GM19463 (cell line): Measurements from ENCODE around the gene RDX.

Experiments
- ATAC-seq: cut with Tn5 transposase; IDR thresholded peaks from one replicate; pipeline ENCODE4 v1.9.1; 2021; ENCODE audit warnings: mild to moderate bottlenecking, moderate library complexity; ENCODE audit not compliant: unreplicated experiment

RDX gene

DNA sequence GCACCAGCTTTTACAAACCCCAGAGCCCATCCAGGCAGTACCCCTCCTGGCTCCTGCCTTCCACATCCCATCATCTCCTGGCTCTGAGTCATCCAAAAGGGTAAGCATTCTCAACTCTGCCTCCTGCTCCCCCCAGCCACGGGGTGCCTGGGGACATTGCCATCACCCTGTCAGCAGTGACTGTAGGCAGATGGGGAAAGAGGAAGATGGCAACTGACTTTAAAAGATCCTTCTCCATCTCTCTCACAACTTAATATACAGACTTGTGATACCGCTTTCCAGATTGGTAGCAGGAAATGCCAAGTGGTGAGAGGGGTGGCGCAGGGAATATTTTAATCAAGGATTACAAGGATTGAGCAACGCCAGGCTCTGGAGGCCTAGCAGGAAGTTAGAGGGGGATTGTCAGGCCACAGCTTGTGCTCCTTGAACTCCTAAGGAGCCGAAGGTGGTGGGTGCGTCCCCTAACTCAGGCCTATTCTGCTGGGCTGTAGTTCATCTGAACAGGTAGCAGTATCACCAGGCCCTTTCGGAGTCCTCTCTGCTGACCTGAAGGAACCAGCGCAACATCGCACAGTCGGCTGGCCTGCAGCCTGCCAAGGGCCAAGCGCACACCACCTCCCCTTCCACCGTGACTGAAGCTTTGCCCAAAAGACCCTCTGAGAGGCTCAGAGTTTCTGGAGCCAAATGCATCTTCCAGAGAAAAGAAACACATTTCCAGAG, 119.9 kb downstream of the RDX start:
- ATAC-seq = no peak

DNA sequence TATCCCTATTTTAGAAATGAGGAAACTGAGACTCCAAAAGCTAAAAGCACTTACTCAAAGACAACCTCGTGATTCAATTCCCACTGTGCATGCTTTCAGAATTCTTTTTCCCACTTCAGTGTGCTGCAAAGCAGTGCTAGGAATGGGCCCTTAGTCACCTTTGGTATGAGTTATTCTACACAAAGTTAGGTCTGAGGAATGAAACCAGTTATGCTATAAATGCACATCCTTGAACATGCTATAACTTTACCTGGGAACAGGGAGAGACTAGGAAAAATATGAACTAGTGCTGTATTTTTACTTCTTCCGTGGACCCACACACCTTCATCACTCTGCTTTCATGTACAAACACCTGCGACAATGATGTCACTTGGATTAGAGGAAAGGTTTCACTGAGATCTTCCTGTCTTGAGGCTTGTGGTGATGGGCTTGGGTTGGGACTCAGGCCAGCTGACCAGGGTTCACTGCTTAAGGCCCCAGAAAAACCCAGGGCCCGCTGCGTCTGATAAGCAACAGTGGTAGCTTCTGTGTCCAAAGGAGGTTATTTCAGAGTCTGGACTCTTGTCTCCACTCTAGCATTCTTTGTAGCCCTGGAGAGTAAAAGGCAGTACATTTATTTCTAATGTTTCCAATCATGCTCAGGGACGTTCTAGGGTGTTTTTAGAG, 121.6 kb downstream of the RDX start:
- ATAC-seq = peak; percentile 12

DNA sequence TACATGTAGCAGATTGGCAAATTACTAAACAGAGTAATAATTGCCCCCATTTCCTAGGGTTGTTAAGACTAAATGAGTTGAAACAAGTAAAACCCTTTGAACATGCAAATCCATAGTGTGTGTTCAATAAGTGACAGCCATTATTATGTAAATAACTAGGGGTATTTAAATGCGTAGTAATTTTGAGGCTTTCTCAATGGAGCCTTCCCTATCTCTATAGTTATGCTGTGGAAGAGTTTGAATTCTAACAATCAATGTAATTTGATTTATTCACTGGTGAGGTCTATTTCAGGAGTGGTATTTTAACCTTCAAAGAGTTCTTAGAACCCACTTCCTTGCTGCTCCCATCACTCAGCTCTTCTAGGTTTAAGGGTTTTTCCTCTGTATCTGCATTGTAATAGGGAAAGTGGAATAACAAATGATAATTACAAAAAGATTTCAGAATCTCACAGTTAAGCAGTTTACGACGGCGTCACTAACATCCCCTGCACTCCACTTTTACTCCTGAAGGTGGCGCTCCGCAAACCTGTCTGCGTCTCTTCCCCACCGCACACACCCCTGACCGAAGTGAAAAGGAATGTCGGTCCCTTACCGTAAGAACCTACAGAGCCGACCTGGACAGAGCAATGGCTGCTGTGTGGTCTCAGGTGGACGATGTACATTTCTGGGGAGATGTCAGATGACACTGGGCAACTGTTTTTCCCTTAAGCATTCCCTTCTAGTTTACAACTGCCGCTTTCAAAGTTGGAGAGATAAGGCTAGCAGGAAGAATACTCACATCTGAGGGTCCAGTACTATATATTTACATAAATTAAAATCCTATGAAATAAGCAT, 122.4 kb downstream of the RDX start:
- peak; percentile 57 for ATAC-seq

DNA sequence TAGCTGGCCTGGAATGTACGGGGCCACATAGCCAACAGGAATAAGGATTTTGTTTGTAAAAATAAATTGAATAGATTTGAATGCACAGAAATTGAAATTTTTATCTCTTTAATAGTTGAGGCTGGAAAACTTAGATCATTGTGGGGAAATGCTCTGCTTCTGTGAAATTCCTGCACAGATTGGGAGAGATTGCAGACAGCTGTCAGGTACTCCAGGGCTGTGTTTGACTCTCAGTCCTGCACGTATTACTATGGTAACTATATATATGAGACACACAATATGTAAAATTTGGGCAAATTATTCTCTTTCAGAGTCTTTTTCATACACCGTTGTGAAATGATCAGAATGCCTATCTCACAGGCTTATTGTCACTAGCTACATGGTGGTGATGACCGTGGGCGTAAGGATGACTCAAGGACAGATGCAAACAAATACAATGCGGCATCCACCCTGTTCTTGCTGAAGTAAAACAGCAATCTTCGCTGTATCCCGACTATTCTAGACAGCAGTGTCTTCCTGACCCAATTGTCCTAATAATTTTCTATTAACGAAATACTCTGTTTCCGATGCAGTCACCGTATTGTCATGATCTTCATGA, 123.8 kb downstream of the RDX start:
- no peak for ATAC-seq

DNA sequence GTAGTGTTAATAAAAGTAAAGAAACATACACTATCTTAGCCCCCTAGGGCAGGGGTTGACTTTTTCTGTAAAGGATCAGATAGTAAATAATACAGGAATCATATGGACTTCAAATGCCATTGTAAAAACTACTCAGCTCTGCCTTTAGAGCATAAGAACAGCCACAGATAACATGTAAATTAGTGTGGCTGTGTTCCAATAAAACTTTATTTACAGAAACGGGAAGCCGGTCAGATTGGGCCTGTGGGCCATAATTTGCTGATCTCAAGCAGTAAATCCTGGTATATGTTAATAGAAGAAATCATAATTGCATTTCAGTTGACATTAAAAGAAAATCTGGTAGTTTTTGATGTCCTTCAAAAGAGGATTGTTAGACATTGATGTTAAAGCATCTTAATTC, 126.7 kb downstream of the RDX start:
- no peak for ATAC-seq

DNA sequence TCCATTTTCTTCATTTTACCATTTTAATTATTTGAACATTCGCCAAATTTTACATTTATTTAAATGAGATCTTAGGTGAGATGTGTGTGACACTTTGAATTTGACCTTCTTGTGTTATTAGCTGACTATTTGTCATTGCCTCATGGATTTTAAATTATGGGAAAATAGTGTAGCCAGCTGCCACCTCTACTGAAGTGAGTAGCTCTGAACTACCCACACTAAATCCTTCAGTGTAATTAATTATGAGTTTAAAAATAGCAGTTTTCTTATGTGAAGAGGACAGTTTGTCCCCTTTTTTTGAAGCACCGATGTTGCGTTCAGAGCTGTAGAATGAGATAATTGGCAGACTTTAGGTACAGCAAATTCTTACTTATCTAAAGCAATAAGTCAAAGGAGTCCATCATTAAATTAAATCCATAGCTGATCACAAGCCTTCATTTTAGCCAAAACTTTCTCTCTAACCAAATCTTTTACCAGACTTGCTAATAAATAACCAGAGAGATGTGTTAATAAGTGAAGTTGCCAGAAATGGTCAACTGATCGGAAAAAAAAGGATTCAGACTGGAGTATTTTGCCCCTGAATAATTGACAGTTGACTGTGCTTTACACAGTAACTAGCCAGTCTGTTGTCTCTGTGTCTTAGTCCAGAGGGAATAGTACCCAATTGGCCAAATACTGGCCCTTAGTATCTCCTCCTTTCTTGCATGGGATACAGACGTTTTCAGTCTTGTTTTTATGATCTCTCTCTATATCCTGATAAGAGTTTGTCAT, 128.2 kb downstream of the RDX start:
- no peak for ATAC-seq

DNA sequence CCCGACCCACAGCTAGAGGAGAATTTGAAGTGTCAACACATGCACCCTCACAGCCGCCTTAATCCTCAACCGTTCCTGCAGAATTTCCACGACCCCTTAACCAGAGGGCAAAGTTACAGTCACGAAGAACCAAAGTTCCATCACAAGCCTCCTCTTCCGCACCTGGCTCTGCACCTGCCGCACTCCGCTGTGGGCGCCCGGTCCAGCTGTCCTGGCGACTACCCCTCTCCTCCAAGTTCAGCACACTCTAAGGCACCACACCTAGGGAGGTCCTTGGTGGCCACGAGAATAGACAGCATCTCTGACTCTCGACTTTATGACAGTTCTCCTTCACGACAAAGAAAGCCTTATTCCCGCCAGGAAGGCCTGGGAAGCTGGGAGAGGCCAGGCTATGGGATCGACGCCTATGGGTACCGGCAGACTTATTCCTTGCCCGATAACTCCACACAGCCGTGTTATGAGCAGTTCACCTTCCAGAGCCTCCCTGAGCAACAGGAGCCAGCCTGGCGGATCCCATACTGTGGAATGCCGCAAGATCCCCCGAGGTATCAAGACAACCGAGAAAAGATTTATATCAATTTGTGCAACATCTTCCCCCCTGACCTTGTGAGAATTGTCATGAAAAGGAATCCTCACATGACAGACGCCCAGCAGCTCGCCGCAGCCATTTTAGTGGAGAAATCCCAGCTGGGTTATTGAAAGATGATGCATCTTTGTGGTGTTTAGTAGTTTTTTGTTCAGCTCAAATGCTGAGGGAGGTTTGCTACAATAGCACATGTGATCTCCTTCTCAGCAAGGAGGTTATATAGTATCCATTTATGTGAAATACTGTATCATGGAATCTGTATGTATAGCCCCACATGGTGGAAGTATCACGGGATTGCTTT, 131.1 kb downstream of the RDX start:
- ATAC-seq = no peak

DNA sequence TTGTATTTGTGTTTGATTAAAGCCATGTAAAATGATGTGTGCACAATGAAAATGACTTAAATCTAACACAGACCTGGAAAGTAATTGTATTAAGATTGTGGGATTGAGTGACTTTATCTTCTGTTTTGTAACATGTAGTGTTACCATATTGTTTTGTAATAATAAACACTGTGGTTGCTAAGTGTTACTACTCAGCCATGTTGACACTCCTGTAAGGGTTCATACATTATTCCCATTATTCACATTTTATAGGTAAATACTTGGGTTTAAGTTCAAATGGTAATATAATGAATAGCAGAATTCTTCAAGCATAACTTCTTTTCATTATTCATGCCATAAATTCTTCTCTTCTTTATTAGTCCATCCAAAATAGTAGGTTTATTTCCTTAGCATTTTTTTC, 134.2 kb downstream of the RDX start:
- ATAC-seq = no peak

DNA sequence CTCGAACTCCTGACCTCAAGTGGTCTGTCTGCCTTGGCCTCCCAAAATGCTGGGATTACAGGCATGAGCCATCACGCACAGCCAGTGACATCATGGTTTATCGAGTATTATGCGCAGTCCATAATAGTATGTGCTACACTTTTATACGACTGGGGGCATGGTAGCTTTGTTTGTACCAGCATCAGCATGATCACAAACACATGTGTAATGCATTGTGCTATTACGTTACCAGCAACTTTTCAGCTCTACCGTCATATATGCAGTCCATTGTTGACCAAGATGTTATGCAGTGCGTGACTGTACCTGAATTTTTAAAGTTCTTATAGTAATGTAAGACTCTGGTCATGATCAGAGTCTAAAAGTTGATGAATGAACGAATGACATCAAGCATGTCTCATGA, 135.4 kb downstream of the RDX start:
- ATAC-seq = no peak

DNA sequence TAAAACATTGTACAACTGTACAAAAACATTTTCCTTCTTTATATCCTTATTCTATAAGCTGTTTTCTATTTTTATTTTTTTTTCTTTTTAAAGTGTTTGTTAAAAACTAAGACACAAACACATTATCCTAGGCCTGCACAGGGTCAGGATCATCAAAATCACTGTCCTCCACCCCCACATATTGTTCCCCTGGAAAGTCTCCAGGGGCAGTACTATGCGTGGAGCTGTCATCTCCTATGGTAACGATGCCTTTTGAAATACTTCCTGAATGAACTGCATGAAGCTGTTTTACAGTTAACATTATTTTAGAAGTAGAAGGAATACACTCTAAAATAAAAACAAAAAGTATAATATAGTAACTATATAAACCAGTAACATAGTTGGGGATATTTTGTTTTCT, 136.0 kb downstream of the RDX start:
- ATAC-seq = no peak

DNA sequence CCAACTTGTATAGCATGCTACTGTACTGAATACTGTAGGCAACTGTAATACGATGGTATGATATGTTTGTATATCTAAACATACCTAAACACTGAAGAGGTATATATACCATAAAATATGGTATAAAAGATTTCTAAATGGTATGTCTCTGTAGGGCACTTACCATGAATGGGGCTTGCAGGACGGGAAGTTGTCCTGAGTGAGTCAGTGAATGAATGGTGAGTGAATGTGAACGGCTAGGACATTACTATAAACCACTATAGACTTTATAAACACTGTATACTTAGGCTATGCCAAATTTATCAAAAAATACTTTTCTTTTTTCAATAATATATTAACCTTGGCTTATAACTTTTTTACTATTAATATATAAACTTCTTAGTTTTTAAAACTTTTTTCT, 136.4 kb downstream of the RDX start:
- no peak for ATAC-seq

DNA sequence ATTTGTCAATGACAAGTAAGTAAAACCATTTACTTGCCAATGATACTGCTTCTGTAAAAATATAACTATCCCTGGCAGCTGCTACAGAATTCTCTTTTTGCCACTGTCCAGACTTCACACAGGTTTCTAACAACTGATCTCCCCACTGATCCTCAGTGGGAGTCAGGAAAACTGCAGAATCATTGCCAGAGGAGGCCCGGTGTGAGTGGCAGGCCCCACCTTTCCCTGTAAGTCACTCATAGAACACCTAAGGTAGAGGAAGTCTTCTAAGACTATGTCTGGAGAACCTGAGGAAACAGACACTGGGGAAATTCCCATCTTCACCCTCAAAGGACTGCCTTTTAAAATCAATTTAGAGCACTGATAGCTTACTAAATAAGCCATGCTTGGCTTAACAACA, 136.9 kb downstream of the RDX start:
- ATAC-seq = no peak

DNA sequence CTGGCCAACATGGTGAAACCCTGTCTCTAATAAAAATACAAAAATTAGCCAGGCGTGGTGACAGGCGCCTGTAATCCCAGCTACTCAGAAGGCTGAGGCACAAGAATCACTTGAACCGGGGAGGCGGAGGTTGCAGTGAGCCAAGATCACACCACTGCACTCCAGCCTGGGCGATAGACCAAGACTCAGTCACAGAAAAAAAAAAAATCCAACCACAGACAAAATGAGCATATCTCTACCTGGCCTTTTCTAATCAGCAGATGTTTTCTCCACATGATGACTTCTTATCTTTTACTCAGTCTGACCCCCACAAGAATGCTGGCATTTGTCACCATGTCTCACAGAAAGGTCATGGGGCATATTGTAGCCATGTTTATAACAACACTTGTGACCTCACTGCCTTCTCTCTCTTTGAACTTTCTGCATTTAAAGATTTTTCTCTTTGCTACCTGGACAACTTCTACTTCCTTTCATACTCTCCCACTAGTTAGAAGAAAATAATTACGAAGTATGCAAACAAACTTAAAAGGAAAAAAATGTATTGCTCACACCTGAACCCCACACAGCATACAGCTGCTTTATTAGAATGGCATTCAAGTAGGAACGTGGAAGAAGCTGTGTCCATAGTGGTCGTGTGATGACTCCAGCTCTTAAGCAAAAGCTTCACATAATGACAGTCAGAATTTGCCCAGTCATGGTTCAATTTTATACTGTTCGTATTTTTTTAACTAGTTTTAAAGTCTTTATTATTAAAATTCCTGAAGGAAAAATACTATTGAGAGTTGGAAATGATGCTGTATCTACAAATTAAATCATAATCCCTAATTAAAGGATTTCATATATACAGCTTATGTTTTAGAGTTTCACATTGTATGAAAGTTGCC, 137.9 kb downstream of the RDX start:
- ATAC-seq = no peak

DNA sequence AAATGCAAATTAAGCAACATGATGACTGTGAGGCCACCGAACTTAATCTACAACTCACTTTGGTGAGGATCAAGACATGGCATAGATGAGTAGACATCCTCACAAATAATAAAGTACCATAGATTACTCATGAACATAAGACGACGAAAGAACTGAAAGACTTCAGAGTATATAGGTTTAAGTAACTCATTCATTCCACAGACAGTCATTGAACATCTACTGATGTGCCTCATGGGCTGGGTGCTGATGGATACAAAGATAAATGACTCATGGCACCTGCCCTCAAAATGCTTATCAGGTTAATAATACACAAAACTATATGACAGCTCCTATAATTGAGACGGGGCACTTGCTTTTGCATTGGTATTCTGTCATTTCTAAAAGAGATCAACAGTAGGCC, 139.9 kb downstream of the RDX start:
- no peak for ATAC-seq

DNA sequence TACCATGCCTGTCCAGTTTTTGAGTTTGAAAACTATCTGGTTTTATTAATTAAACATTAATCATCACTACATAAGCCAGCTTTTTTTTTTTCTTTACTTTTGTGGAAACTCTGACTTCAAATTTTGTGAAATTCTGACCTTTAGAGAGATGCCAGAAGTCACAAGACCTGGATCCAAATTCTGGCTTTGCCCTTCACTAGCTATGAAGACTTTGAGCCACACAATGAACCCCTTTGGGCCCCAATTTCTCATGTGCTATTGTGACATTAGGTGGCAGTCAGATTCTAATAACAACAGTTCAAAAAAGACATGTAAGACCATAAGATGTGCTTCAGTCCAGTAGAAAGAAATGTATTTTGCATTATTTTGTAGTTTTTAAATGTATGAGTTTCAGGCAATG, 142.9 kb downstream of the RDX start:
- no peak for ATAC-seq

DNA sequence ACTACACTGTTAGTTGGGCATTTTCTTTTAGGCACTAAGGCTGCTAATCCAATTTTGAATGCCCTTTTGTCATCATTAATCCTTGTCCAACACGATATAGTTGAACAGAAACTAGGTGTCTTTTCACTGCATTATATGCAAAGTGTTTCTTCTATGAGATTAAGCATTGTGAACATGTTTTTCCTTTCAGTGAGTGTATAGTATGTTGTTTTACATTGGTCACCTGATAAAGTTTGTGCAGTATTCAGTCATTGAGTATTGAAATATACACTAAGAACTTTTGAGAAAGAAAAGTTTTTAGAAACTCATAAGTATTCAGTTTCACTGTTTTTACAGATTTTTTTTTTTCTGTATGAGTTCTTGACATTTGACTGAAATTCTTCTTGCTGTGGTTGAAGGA, 144.2 kb downstream of the RDX start:
- ATAC-seq = no peak

DNA sequence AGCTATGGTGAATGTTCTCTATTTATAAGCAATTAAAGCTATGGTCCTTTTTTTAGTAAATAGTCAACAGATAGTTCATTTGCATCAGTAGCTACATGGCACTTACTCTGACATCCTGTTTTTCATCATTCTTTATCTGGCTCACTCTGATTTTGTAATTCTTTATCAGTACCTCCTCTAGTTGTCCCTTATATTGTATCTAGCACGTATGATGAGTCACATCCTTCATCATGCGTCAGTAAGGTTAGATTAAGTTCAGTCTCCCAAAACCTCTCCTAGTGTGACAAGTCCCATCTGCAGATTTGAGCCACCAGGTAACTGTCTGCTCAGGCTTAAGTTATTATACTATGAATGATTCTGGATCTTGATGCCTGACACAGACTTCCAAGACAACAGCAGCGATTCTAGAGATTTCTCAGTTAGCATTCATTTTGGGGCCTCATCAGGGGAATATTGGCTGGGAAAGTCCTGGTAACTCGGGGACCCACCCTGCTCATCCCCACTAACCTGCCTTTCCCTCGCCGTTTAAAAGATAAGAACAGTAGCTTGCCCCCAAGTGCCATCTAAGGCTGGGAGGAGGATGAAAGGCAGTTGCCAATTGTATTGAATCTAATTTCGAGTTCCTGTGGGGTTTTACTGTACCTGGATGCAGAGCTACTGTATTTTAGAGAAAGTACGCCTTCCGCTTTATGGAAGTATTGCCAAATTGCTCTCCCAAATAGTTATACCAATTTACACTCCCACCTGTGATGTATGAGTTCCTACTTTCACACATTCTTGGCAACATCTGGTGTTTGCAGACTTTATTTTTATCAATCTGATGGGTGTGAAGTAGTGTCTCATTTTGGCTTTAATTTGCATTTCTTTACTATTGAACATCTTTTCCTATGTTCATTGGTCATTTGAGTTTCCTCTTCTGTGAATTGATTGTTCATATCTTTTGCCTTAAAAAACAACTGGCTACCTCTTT, 147.4 kb downstream of the RDX start:
- ATAC-seq = no peak
